ENCODE data around the gene GP5.

The GP5 gene

DNA sequence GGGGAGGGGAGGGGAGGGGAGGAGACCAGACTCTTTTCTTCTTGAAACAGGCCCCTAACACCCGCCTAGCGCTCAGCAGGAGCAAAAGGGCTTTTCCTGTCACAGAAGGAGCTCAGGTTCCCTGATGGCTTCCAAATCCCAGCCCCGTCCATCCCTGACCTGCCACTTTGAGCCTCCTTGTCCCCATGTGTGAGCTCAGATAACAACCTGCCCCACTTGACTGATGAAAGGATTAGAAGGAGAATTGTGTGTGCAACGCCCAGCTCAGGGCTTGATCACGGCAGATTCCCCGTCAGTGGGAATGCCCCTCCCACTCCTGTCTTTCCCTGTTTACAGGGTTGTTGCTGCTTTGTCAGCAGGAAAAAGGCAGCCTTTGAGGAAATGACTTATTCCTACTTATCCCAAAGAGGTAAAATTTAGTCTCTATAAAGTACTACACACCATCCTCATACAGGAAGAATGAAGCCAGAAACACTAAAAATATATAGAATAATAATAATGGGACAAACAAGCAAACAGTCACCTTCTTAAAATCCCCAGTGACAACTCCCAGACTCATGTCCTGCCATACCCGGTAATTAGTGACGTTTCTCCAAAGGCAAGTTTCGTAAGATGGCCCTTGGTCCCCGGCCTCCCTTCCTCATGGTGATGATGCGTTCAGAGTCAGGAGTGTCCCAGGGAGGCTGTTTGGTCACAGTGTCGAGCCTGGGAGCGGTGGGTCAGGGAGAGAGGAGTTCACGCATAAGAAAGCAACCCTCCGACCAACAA, 23.4 kb downstream of the GP5 start:
- Histone ChIP-seq H3K4me3 (replicated peaks; ENCODE audit: insufficient read depth, low read length) (no peak overlapping the region), H3K27me3 (ENCODE audit: insufficient read depth, poor library complexity, severe bottlenecking) (peaks cover 19% of the 10 kb centered on the region), H3K27ac (replicated peaks) (no peak overlapping the region)
- TF ChIP-seq GABPA (IDR thresholded peaks at IDR 0.05; ENCODE audit: low read depth) = no peak
- TF ChIP-seq, protein P1, sequence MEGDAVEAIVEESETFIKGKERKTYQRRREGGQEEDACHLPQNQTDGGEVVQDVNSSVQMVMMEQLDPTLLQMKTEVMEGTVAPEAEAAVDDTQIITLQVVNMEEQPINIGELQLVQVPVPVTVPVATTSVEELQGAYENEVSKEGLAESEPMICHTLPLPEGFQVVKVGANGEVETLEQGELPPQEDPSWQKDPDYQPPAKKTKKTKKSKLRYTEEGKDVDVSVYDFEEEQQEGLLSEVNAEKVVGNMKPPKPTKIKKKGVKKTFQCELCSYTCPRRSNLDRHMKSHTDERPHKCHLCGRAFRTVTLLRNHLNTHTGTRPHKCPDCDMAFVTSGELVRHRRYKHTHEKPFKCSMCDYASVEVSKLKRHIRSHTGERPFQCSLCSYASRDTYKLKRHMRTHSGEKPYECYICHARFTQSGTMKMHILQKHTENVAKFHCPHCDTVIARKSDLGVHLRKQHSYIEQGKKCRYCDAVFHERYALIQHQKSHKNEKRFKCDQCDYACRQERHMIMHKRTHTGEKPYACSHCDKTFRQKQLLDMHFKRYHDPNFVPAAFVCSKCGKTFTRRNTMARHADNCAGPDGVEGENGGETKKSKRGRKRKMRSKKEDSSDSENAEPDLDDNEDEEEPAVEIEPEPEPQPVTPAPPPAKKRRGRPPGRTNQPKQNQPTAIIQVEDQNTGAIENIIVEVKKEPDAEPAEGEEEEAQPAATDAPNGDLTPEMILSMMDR (IDR thresholded peaks at IDR 0.05; ENCODE audit: insufficient read depth, low read length) = no peak
- TF ChIP-seq, protein P2, sequence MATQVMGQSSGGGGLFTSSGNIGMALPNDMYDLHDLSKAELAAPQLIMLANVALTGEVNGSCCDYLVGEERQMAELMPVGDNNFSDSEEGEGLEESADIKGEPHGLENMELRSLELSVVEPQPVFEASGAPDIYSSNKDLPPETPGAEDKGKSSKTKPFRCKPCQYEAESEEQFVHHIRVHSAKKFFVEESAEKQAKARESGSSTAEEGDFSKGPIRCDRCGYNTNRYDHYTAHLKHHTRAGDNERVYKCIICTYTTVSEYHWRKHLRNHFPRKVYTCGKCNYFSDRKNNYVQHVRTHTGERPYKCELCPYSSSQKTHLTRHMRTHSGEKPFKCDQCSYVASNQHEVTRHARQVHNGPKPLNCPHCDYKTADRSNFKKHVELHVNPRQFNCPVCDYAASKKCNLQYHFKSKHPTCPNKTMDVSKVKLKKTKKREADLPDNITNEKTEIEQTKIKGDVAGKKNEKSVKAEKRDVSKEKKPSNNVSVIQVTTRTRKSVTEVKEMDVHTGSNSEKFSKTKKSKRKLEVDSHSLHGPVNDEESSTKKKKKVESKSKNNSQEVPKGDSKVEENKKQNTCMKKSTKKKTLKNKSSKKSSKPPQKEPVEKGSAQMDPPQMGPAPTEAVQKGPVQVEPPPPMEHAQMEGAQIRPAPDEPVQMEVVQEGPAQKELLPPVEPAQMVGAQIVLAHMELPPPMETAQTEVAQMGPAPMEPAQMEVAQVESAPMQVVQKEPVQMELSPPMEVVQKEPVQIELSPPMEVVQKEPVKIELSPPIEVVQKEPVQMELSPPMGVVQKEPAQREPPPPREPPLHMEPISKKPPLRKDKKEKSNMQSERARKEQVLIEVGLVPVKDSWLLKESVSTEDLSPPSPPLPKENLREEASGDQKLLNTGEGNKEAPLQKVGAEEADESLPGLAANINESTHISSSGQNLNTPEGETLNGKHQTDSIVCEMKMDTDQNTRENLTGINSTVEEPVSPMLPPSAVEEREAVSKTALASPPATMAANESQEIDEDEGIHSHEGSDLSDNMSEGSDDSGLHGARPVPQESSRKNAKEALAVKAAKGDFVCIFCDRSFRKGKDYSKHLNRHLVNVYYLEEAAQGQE (IDR thresholded peaks at IDR 0.05; ENCODE audit: insufficient replicate concordance, low read depth) = no peak
- TF ChIP-seq POLR2AphosphoS5 (IDR thresholded peaks at IDR 0.05; ENCODE audit: low read depth) = no peak
- TF ChIP-seq SPI1 (IDR thresholded peaks at IDR 0.05; ENCODE audit: borderline replicate concordance, low read depth) = no peak
- no peak for DNase-seq (ENCODE audit: low read depth in 1 of 2, low spot score in 1 of 2)

DNA sequence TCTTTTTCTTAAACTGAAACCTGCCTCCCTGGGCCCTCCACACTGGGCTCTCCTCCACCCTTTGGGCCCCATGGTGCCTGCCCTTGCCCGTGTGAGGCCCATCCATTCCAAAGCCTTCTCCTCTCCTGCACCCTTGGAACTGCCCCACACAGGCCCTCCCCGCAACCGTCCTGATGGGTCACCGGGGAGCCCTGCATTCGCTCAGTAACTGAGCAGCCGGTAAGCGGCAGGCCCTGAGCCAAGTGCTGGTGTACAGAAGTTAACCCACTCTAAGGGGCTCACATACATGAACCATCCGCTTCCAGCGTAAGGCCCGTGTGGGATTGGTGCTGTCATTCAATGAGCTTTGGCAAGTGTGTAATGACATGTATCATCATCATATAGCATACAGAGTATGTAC, 24.1 kb downstream of the GP5 start:
- TF ChIP-seq, protein P1 (IDR thresholded peaks at IDR 0.05; ENCODE audit: insufficient read depth, low read length) = no peak
- TF ChIP-seq, protein P2 (IDR thresholded peaks at IDR 0.05; ENCODE audit: insufficient replicate concordance, low read depth) = no peak
- TF ChIP-seq POLR2AphosphoS5 (IDR thresholded peaks at IDR 0.05; ENCODE audit: low read depth) = no peak
- TF ChIP-seq GABPA (IDR thresholded peaks at IDR 0.05; ENCODE audit: low read depth) = no peak
- TF ChIP-seq SPI1 (IDR thresholded peaks at IDR 0.05; ENCODE audit: borderline replicate concordance, low read depth) = no peak
- no peak for DNase-seq (ENCODE audit: low read depth in 1 of 2, low spot score in 1 of 2)

DNA sequence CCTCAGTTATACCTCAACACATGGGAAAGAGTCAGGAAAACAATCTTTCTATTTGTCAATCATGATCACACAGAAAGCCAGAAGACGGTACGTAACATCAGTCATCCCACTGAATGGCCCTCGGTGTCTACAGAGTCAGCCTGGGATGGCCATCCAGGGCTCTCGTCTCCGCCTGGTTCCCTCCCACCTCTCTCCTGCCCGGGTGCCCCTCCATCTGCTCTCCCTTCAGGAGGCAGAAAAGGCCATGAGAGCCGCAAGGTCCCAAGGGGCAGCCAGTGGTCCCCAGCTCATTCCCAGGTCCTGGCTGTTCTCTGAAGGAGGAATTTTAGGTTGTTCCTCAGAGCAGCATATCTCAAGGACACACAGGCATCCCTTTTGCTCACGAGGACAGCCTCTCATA, 25.2 kb downstream of the GP5 start:
- no peak for DNase-seq (ENCODE audit: low read depth in 1 of 2, low spot score in 1 of 2)
- H3K27ac ChIP-seq (replicated peaks) = no peak overlapping the region
- H3K4me3 ChIP-seq (replicated peaks; ENCODE audit: insufficient read depth, low read length) = no peak overlapping the region
- TF ChIP-seq, protein P1 (IDR thresholded peaks at IDR 0.05; ENCODE audit: insufficient read depth, low read length) = no peak
- TF ChIP-seq POLR2AphosphoS5 (IDR thresholded peaks at IDR 0.05; ENCODE audit: low read depth) = no peak
- TF ChIP-seq SPI1 (IDR thresholded peaks at IDR 0.05; ENCODE audit: borderline replicate concordance, low read depth) = no peak
- TF ChIP-seq, protein P2 (IDR thresholded peaks at IDR 0.05; ENCODE audit: insufficient replicate concordance, low read depth) = no peak
- TF ChIP-seq GABPA (IDR thresholded peaks at IDR 0.05; ENCODE audit: low read depth) = no peak
- peaks cover 22% of the 10 kb centered on the region for H3K27me3 ChIP-seq (ENCODE audit: insufficient read depth, poor library complexity, severe bottlenecking)

More for the DNA sequence above, 24.1 kb downstream of the GP5 start:
- Histone ChIP-seq H3K27me3 (ENCODE audit: insufficient read depth, poor library complexity, severe bottlenecking) (peaks cover 18% of the 10 kb centered on the region), H3K27ac (replicated peaks) (no peak overlapping the region), H3K4me3 (replicated peaks; ENCODE audit: insufficient read depth, low read length) (no peak overlapping the region)

Data from HL-60 (cell line).